HG03060 (cell line): ENCODE data around the gene MCM3AP.
"Not testable (repeated sequence)": the region's sequence is repeated elsewhere in the genome, so short reads cannot be mapped to it uniquely, and the experiment has no call there.

Experiments used
- ATAC-seq: cut with Tn5 transposase; IDR thresholded peaks from one replicate; pipeline ENCODE4 v1.9.1; 2021; ENCODE audit warnings: low read depth, moderate number of reproducible peaks; ENCODE audit not compliant: unreplicated experiment

MCM3AP gene

DNA sequence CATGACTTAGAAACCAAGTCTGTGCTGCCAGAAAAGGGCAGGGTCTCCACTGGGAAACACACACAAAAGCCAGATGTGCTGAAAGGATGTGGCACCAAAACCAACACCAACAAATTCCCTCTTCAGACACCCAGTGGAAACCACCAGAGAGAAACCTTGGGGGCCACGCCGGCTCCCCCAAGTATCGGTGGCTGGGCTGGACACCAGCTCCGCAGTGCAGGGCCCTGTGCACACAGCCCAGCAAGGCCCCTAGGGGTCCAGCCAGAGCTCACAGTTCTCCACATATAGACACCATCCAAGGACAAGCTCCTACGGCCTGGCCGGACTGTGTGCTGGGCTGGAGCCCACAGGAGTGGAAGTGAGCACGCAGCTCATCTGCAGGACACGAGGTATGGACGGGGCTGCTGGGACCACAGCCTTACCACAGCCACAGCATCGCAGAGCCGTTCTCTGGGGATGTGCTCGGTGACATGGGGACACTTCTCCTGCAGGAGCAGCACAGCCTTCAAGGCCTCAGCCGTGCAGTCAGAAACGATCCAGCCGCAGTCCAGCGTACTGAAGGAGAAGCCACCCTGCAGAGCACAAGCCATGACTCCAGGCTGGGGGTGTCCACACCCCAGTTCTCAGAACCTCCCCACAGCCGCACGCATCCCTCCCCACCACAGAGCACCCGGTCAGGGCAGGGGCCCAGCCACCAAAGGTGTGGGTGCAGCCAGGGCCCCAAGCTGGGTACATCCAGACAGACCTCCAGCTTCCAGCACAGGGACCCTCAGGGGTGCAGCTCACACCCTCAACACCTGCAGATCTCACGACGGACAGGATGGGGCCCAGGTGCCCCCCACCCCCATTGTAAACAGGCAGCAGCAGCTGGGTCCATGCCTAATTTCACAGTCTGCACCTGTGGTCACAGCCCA, 78.1 kb downstream of the MCM3AP start:
- no peak for ATAC-seq

DNA sequence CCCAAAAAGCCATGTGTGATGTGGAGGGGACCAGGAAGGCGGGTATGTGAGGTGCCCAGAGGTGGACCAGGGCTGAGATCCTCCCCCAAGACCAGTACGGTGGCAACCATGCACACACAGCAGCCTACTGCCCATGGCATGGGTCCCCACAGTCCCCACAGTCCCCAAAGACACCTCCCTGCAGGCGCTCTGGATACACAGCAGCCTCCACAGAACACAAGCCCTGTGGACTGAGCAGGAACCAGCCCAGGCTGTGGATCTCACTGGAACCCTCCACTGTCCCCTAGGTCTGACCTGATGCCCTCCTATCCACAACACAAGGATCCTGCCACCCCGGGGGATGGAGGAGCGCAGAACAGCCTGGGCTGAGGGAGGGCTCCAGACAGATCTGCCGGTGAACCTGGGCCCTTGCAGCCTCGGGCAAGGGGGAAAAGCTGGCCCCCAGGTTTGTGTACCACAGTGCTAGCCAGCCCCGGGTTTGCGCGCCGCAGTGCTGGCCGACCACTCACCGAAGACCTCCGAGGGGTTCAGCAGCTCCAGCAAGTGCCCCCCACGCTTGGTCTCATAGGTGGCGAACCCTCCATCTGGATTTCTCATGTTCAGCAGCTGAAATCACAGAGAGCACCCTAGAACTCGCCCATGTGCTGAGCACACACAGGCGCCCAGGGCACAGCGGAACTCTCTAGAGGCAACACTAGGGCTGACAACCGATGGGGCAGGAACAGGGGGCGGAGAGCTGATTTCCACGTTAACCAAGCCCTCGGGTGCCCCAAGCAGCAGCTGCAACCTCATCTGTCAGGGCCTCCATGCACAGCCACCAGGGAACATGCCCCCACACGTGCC, 79.0 kb downstream of the MCM3AP start:
- ATAC-seq = no peak

DNA sequence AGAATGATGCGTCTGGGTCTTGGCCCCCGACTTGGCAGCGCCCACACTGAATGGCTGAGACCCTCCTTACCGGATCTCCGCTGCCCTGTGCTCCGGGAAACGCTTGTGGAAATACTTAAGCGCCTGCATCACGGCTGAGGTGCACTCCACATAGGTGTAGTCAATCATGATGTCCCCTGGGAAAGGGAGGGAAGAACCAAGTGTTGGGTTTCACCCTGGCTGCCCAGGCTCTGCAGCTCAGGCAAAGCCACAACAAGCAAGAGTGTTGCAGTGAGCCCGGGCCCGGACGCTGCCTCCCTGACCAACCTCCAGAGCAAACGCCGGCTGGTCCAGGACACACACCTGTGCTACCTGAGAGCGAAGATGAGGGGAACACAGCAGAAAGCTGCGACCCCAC, 79.6 kb downstream of the MCM3AP start:
- no peak for ATAC-seq

- no peak for ATAC-seq
Observed at GRCh38 chr21:46205166-46205565, 80.2 kb downstream of the MCM3AP start.

- no peak for ATAC-seq
Observed at GRCh38 chr21:46203203-46203600, 82.2 kb downstream of the MCM3AP start.

GRCh38 chr21:46202592-46203202, 82.7 kb downstream of the MCM3AP start:
- no peak for ATAC-seq

- ATAC-seq = not testable (repeated sequence)
Observed at GRCh38 chr21:46200877-46201803, 84.3 kb downstream of the MCM3AP start.

DNA sequence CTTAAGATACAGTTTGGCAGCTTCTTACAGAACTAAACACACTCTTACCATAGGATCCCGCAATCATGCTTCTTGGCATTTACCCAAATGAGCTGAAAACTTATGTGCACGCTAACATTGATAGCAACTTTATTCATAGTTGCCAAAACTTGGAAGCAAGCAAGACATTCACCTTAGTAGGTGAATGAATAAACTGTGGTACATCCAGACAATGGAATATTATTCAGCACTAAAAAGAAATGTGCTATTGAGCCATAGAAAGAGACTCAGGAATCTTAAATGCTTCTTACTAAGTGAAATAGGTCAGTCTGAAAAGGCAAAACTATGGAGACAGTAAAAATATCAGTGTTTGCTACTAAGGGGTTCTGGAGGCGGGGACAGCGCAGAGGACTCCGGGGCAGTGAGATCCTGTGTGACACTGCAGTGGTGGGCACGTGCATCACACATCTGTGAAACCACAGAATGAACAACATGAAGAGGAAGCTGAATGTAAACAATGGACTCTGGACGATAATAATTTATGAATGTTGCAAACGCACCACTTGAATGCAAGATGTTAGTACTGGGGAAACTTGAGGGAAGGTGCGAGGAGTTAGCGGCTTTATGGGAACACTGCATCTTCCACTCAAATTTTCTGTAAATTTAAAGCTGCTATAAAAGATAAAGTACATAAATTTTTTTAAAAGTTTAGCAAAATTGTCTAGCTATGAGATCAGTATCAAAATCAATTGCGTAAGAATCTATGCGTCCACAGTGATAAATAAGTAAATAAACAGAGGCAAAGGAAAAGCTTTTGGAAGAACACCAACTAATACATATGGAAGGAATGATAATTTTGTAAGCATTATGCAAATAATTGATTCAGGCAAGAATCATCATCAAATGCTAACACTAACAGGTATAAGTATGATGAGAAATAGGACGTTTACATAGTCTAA, 85.7 kb downstream of the MCM3AP start:
- no peak for ATAC-seq

DNA sequence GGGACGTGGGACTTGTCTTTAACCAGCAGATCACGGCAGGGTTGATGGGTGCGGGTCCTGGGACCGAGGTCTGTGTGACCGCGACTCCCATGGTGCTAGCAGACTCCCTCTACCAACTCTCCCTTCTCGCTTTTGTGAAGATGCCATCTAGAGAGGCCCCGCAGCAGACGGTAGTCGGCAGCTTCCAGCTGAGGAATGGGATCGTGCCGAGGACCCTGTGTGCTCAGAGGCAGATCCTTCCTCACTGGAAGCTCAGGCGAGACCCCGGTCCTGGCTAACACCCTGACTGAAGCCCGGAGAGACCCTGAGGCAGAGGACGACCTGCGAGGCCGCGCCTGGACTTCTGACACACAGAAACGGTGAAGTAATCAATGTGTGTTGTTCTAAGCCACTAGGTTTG, 88.7 kb downstream of the MCM3AP start:
- no peak for ATAC-seq

DNA sequence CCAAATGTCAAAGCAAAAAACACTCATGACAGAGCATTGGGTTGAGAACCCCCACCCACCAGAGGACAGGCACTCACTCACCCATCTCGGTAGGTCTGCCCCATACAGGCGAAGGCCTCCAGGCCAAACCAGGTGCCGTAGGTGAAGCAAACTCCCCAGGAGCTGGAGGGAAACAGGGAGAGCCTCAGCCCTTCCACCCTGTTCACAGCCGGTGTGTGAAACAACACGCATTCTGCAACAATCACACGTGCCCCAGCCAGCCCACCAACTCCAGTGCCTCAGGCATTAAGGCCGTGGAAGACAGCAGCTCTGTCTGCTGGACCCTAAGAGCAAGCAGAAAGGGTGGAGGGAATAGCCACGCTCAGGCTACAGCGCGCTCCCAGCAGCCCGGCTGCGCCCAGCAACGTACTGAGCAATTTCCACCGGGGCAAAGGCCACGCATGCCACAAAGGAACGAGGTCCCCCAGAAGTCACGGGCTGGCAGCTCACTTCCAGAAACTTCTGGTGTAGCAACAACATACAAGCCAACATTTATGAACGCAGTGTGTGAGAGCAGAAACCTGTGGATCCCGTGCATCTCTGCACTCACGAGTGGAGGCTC, 89.7 kb downstream of the MCM3AP start:
- ATAC-seq = no peak

GRCh38 chr21:46194374-46195334, 90.8 kb downstream of the MCM3AP start:
- ATAC-seq = no peak

- no peak for ATAC-seq
Observed at GRCh38 chr21:46193829-46194373, 91.5 kb downstream of the MCM3AP start.

- ATAC-seq = no peak
Observed at GRCh38 chr21:46191686-46192575, 93.5 kb downstream of the MCM3AP start.

GRCh38 chr21:46191257-46191685, 94.1 kb downstream of the MCM3AP start:
- ATAC-seq = no peak

GRCh38 chr21:46190491-46191131, 94.8 kb downstream of the MCM3AP start:
- no peak for ATAC-seq
